H1 (cell line): Measurements from ENCODE around the gene EHBP1. TPM values are rescaled to one million over a fixed set of nuclear protein-coding genes. Genes with fewer than 3 reads are reported as not detected.

ENCODE experiments used
- CTCF ChIA-PET: fragments of 300-600 bp; sonication (Branson Sonifier 250); formaldehyde crosslinking; loops from one replicate; lab custom pipeline; 2021; ENCODE audit not compliant: partially characterized antibody; lab: Charles Lee
- POLR2A ChIA-PET: fragments of 300-600 bp; sonication (Branson Sonifier 250); formaldehyde crosslinking; loops from one replicate; lab custom pipeline; 2021; ENCODE audit warnings: inconsistent platforms; ENCODE audit not compliant: partially characterized antibody; lab: Charles Lee
- DNase-seq, 2 experiments: peaks; one replicate each; pipeline versions ENCODE4 v3.0.0 to v3.0.0-alpha.2; 2010 to 2022; ENCODE audit warnings: low spot score in 2 of 2, low read depth in 1 of 2, mixed read lengths in 1 of 2
- FAIRE-seq: peaks from 2 replicates; lab custom pipeline; 2011; peaks lifted over from hg19 to GRCh38; lab: Jason Lieb, UNC
- H2AFZ ChIP-seq: 2 replicates; pipeline ENCODE4 v1.8.1; 2012; ENCODE audit warnings: low read length, inconsistent platforms
- H2AK5ac ChIP-seq: 2 replicates; pipeline ENCODE4 v1.6.1; 2013; ENCODE audit warnings: low read depth, low read length
- H2BK120ac ChIP-seq: replicated peaks from 2 replicates; pipeline ENCODE3; 2013; ENCODE audit warnings: low read depth, low read length, inconsistent platforms
- H2BK12ac ChIP-seq: 2 replicates; pipeline ENCODE4 v1.6.1; 2013; ENCODE audit warnings: low read depth, low read length
- H2BK15ac ChIP-seq: 2 replicates; pipeline ENCODE4 v1.6.1; 2013; ENCODE audit warnings: low read length
- H2BK20ac ChIP-seq: 2 replicates; pipeline ENCODE4 v1.6.1; 2013; ENCODE audit warnings: low read length
- H2BK5ac ChIP-seq: 2 replicates; pipeline ENCODE4 v1.6.1; 2013; ENCODE audit warnings: low read depth, low read length
- H3K14ac ChIP-seq: 2 replicates; pipeline ENCODE4 v1.6.1; 2013; ENCODE audit warnings: inconsistent platforms; ENCODE audit not compliant: insufficient read length
- H3K18ac ChIP-seq: 2 replicates; pipeline ENCODE4 v1.6.1; 2013; ENCODE audit warnings: low read length; ENCODE audit errors: extremely low read depth
- H3K23ac ChIP-seq: 2 replicates; pipeline ENCODE4 v1.6.1; 2013; ENCODE audit warnings: inconsistent platforms; ENCODE audit not compliant: insufficient read length
- H3K23me2 ChIP-seq: 2 replicates; pipeline ENCODE4 v1.6.1; 2013; ENCODE audit warnings: low read depth, low read length
- H3K27ac ChIP-seq: 2 replicates; pipeline ENCODE4 v1.6.1; 2011; ENCODE audit warnings: low read depth, low read length, inconsistent platforms
- H3K27me3 ChIP-seq, 4 experiments: replicated peaks in 1 of 4; 1 replicate in 1 of 4; 2 replicates in 3 of 4; pipeline versions ENCODE4 v1.6.1 to v1.8.1; 2011 to 2013; ENCODE audit warnings: low read length in 3 of 4, mild to moderate bottlenecking in 3 of 4, inconsistent platforms in 2 of 4, mixed read lengths in 2 of 4, moderate library complexity in 1 of 4; ENCODE audit not compliant: control insufficient read depth in 3 of 4, insufficient read depth in 3 of 4; ENCODE audit errors: extremely low read depth in 1 of 4
- H3K36me3 ChIP-seq, 4 experiments: 2 replicates each; pipeline versions ENCODE4 v1.6.1 to v1.8.1; 2011 to 2013; ENCODE audit warnings: mild to moderate bottlenecking in 4 of 4, low read length in 3 of 4, moderate library complexity in 2 of 4, control low read depth in 1 of 4, inconsistent platforms in 1 of 4; ENCODE audit not compliant: insufficient read depth in 4 of 4, control insufficient read depth in 2 of 4
- H3K4ac ChIP-seq: replicated peaks from 2 replicates; pipeline ENCODE3; 2013; ENCODE audit warnings: low read length, low read depth, mixed read lengths, inconsistent platforms; ENCODE audit not compliant: insufficient read length
- H3K4me1 ChIP-seq, 4 experiments: replicated peaks in 1 of 4; 1 replicate in 1 of 4; 2 replicates in 3 of 4; pipeline versions ENCODE4 v1.6.1 to v1.8.1; 2011 to 2013; ENCODE audit warnings: low read length in 3 of 4, inconsistent platforms in 2 of 4, mixed read lengths in 1 of 4; ENCODE audit not compliant: insufficient read depth in 4 of 4, control insufficient read depth in 3 of 4
- H3K4me2 ChIP-seq, 2 experiments: 2 replicates each; pipeline versions ENCODE4 v1.6.1 to v1.8.1; 2011 to 2013; ENCODE audit warnings: low read depth in 2 of 2, low read length in 2 of 2, control low read depth in 1 of 2, inconsistent platforms in 1 of 2, mild to moderate bottlenecking in 1 of 2; ENCODE audit not compliant: insufficient read depth in 1 of 2
- H3K4me3 ChIP-seq, 4 experiments: fragments of 200-600, 300-600 bp in 1 of 4; sonication (generic), shearing (Covaris generic), sonication (Bioruptor Twin) in 1 of 4; 2 replicates each; pipeline versions ENCODE4 v1.5.1 to v1.8.1; 2011 to 2016; ENCODE audit warnings: low read length in 4 of 4, low read depth in 3 of 4, control low read depth in 2 of 4, inconsistent platforms in 2 of 4, mild to moderate bottlenecking in 2 of 4, mixed read lengths in 1 of 4, moderate library complexity in 1 of 4; ENCODE audit not compliant: insufficient read depth in 2 of 4; ENCODE audit errors: extremely low read depth in 1 of 4
- H3K56ac ChIP-seq: replicated peaks from 2 replicates; pipeline ENCODE3; 2013; ENCODE audit warnings: low read depth, mild to moderate bottlenecking, mixed read lengths, low read length, inconsistent platforms; ENCODE audit not compliant: insufficient read length
- H3K79me1 ChIP-seq: 2 replicates; pipeline ENCODE4 v1.6.1; 2013; ENCODE audit warnings: low read depth, low read length, control low read depth
- H3K79me2 ChIP-seq, 2 experiments: 2 replicates each; pipeline versions ENCODE4 v1.6.1 to v1.8.1; 2012 to 2013; ENCODE audit warnings: low read length in 2 of 2, mild to moderate bottlenecking in 2 of 2, inconsistent platforms in 1 of 2; ENCODE audit not compliant: insufficient read depth in 2 of 2, control insufficient read depth in 1 of 2
- H3K9ac ChIP-seq, 4 experiments: replicated peaks in 1 of 4; 1 replicate in 1 of 4; 2 replicates in 3 of 4; pipeline versions ENCODE4 v1.6.1 to v1.8.1; 2011 to 2013; ENCODE audit warnings: low read depth in 3 of 4, low read length in 3 of 4, control low read depth in 2 of 4, mild to moderate bottlenecking in 2 of 4, moderate library complexity in 2 of 4, inconsistent platforms in 1 of 4; ENCODE audit errors: extremely low read depth in 1 of 4
- H3K9me3 ChIP-seq, 2 experiments: 2 replicates each; pipeline versions ENCODE4 v1.6.1 to v1.8.1; 2012 to 2013; ENCODE audit warnings: mild to moderate bottlenecking in 2 of 2, moderate library complexity in 2 of 2, control low read depth in 1 of 2, inconsistent platforms in 1 of 2, low read depth in 1 of 2, low read length in 1 of 2, mixed read lengths in 1 of 2; ENCODE audit not compliant: insufficient read depth in 2 of 2
- H4K20me1 ChIP-seq, 2 experiments: replicated peaks in 1 of 2; 2 replicates each; pipeline versions ENCODE3 to v1.8.1; 2011 to 2013; ENCODE audit warnings: inconsistent platforms in 2 of 2, low read length in 2 of 2, mild to moderate bottlenecking in 1 of 2; ENCODE audit not compliant: insufficient read depth in 2 of 2, control insufficient read depth in 1 of 2
- H4K5ac ChIP-seq: 2 replicates; pipeline ENCODE4 v1.6.1; 2013; ENCODE audit warnings: low read length, low read depth, mixed read lengths, inconsistent platforms; ENCODE audit not compliant: insufficient read length
- H4K8ac ChIP-seq: 2 replicates; pipeline ENCODE4 v1.8.0; 2013; ENCODE audit warnings: mild to moderate bottlenecking, moderate library complexity, low read length, inconsistent platforms; ENCODE audit not compliant: insufficient read depth; ENCODE audit errors: extremely low read depth
- H4K91ac ChIP-seq: replicated peaks from 2 replicates; pipeline ENCODE3; 2013; ENCODE audit warnings: low read length, mixed read lengths, inconsistent platforms; ENCODE audit not compliant: insufficient read length
- BRCA1 ChIP-seq: IDR thresholded peaks from 2 replicates; pipeline ENCODE4 v1.6.1; 2012; ENCODE audit warnings: low read depth, low read length, improper control_type of control experiment
- MAX ChIP-seq: IDR thresholded peaks from 2 replicates; pipeline ENCODE4 v1.6.1; 2012; ENCODE audit warnings: inconsistent platforms
- SAP30 ChIP-seq: fragments of 300-600 bp; sonication (generic); IDR thresholded peaks from 2 replicates; pipeline ENCODE4 v1.7.1; 2012; ENCODE audit warnings: low read length, moderate library complexity, mild to moderate bottlenecking, inconsistent platforms; ENCODE audit not compliant: insufficient read depth, insufficient replicate concordance
- TAF7 ChIP-seq: optimal IDR thresholded peaks from 2 replicates; pipeline ENCODE3; 2011; ENCODE audit warnings: low read depth, mild to moderate bottlenecking, inconsistent platforms, low read length, moderate library complexity, borderline replicate concordance
- WGBS, 2 experiments: shearing (Covaris generic) in 1 of 2; methylation state at CpG; one replicate each; pipeline versions ENCODE4 v1.1.6 to v1.1.7; 2013 to 2015; ENCODE audit warnings: low lambda C conversion rate in 2 of 2, mixed read lengths in 2 of 2, inconsistent platforms in 1 of 2, low coverage in 1 of 2, missing lambda C conversion rate in 1 of 2; ENCODE audit not compliant: insufficient replicate concordance in 2 of 2, insufficient coverage in 1 of 2, insufficient read length in 1 of 2; ENCODE audit errors: extremely low coverage in 1 of 2, missing lambda C conversion rate in 1 of 2; 5-methylcytosine and 5-hydroxymethylcytosine counted together
- polyA plus RNA-seq, 7 experiments: library from polyadenylated mRNA; depleted of rRNA in 3 of 7; stranded (reverse) in 5 of 7; unstranded in 2 of 7; fragments of >200 nt in 5 of 7; fragments of 200-250 nt in 2 of 7; gene quantifications; 1 replicate in 5 of 7; 2 replicates in 1 of 7; 4 replicates in 1 of 7; pipeline versions ENCODE4 v1.2.1 to v1.2.3, GENCODE V29; 2011 to 2013; ENCODE audit warnings: missing spikeins in 2 of 7, mixed read lengths in 2 of 7
- total RNA-seq: library from RNA; stranded (reverse); fragmentation: NEBNext Ultra II Directional; extraction: Animal tissue kit (Norgen Biotek cat#: 25700); gene quantifications from 2 replicates; pipeline ENCODE4 v1.2.1, GENCODE V29; 2021

EHBP1 gene
- total and polyA plus RNA-seq, 2 of the 8 experiments (the other 6 are each of a cell fraction or from before 2014, with no cell fraction given), result 12.0 to 64.1 TPM

- Histone ChIP-seq H3K23ac (no peak overlapping the region), H3K27me3 (no peaks in the 10 kb centered on the region), H3K36me3 (no peaks in the 10 kb centered on the region), H2BK20ac (no peak overlapping the region), H4K8ac (no peak overlapping the region), H4K91ac (no peak overlapping the region), H3K79me2 (no peaks in the 10 kb centered on the region), H2BK5ac (no peak overlapping the region), H3K14ac (no peak overlapping the region), H3K56ac (no peak overlapping the region), H2BK12ac (no peak overlapping the region), H3K79me1 (no peaks in the 10 kb centered on the region), H2BK15ac (no peak overlapping the region), H3K27ac (no peak overlapping the region), H3K18ac (no peak overlapping the region), H2AFZ (no peak overlapping the region), H3K4me2 (no peak overlapping the region), H3K23me2 (no peaks in the 10 kb centered on the region; the same call in 1 of the 2 replicates), H4K20me1 (no peaks in the 10 kb centered on the region), H3K4ac (no peak overlapping the region), H4K5ac (no peak overlapping the region), H3K9me3 (no peaks in the 10 kb centered on the region), H3K9ac (no peak overlapping the region), H2BK120ac (no peak overlapping the region), H2AK5ac (no peak overlapping the region), H3K4me1 (peaks cover 0 to 3% (median under 1%) of the 10 kb centered on the region in 4 experiments; a peak in 3 of 7 replicates), H3K4me3 (no peak overlapping the region)
- 85% methylated on average over 4 of the region's 4 CpGs; no CpG with 5 or more reads in 1 of the 2 experiments for WGBS, 2 experiments
- CTCF ChIA-PET, result interaction anchor here (1.9 kb wide), 1 partner anchor 16 kb away, joined by 5 read pairs; no protein-coding TSS in a partner anchor
- FAIRE-seq (peak; percentile 39), DNase-seq (no peak)
- POLR2A ChIA-PET, result interaction anchor here (1.0 kb wide), 1 partner anchor 26 kb away, joined by 3 read pairs; no protein-coding TSS in a partner anchor
- TF ChIP-seq MAX (no peak), BRCA1 (no peak), TAF7 (no peak), SAP30 (no peak)
Measured at GRCh38 chr2:63038034-63038433, 332.5 kb downstream of the EHBP1 start.
